Mesenchymal stem cell (in vitro differentiated cells and primary cell): Measurements from ENCODE around the gene TRAPPC6A.

Source experiments
- DNase-seq: peaks from one replicate; pipeline ENCODE4 v3.0.0-alpha.2; 2013
- H2AFZ ChIP-seq: one replicate; pipeline ENCODE4 v1.6.1; 2013; ENCODE audit warnings: low read depth, mild to moderate bottlenecking, control low read depth, inconsistent platforms, low read length, moderate library complexity
- H2AK5ac ChIP-seq: 2 replicates; pipeline ENCODE4 v1.6.1; 2013; ENCODE audit warnings: low read length, moderate library complexity, mild to moderate bottlenecking, inconsistent platforms; ENCODE audit not compliant: severe bottlenecking
- H2BK120ac ChIP-seq: one replicate; pipeline ENCODE4 v1.6.1; 2013; ENCODE audit warnings: low read depth, mild to moderate bottlenecking, inconsistent platforms, low read length, moderate library complexity
- H2BK12ac ChIP-seq, 2 experiments: one replicate each; pipeline ENCODE4 v1.6.1; 2013; ENCODE audit warnings: inconsistent platforms in 2 of 2, low read length in 2 of 2, mild to moderate bottlenecking in 2 of 2, moderate library complexity in 2 of 2, control low read depth in 1 of 2
- H2BK15ac ChIP-seq: one replicate; pipeline ENCODE4 v1.6.1; 2013; ENCODE audit warnings: mild to moderate bottlenecking, low read depth, inconsistent platforms; ENCODE audit not compliant: poor library complexity, severe bottlenecking
- H2BK5ac ChIP-seq: 2 replicates; pipeline ENCODE4 v1.6.1; 2013; ENCODE audit warnings: low read depth, mild to moderate bottlenecking, low read length, control low read depth, inconsistent platforms; ENCODE audit not compliant: poor library complexity, severe bottlenecking
- H3K14ac ChIP-seq, 2 experiments: one replicate each; pipeline ENCODE4 v1.6.1; 2013; ENCODE audit warnings: inconsistent platforms in 2 of 2, low read length in 2 of 2, control low read depth in 1 of 2, mild to moderate bottlenecking in 1 of 2, moderate library complexity in 1 of 2
- H3K18ac ChIP-seq, 2 experiments: one replicate each; pipeline ENCODE4 v1.6.1; 2013; ENCODE audit warnings: inconsistent platforms in 2 of 2, low read length in 2 of 2, control low read depth in 1 of 2, low read depth in 1 of 2, mild to moderate bottlenecking in 1 of 2
- H3K23ac ChIP-seq, 2 experiments: one replicate each; pipeline ENCODE4 v1.6.1; 2013; ENCODE audit warnings: inconsistent platforms in 2 of 2, low read length in 2 of 2, mild to moderate bottlenecking in 2 of 2, moderate library complexity in 2 of 2, control low read depth in 1 of 2
- H3K27ac ChIP-seq: 2 replicates; pipeline ENCODE4 v1.5.1; 2013; ENCODE audit warnings: mild to moderate bottlenecking, moderate library complexity, low read length, control low read depth, inconsistent platforms; ENCODE audit not compliant: poor library complexity, severe bottlenecking
- H3K27me3 ChIP-seq, 2 experiments: 2 replicates each; pipeline versions ENCODE4 v1.6.1 to v1.7.0; 2013; ENCODE audit warnings: low read length in 2 of 2, mild to moderate bottlenecking in 2 of 2, moderate library complexity in 2 of 2, control low read depth in 1 of 2, inconsistent platforms in 1 of 2; ENCODE audit not compliant: control insufficient read depth in 1 of 2, insufficient read depth in 1 of 2
- H3K36me3 ChIP-seq, 2 experiments: 2 replicates each; pipeline versions ENCODE4 v1.6.1 to v1.7.0; 2013; ENCODE audit warnings: low read length in 2 of 2, control low read depth in 1 of 2, inconsistent platforms in 1 of 2, low read depth in 1 of 2, mild to moderate bottlenecking in 1 of 2; ENCODE audit not compliant: insufficient read depth in 2 of 2, control insufficient read depth in 1 of 2
- H3K4ac ChIP-seq, 2 experiments: one replicate each; pipeline ENCODE4 v1.6.1; 2013; ENCODE audit warnings: inconsistent platforms in 2 of 2, low read length in 2 of 2, mild to moderate bottlenecking in 2 of 2, moderate library complexity in 2 of 2, control low read depth in 1 of 2, low read depth in 1 of 2
- H3K4me1 ChIP-seq: 2 replicates; pipeline ENCODE4 v1.6.1; 2013; ENCODE audit warnings: low read depth, low read length, control low read depth; ENCODE audit not compliant: control insufficient read depth, insufficient read depth
- H3K4me2 ChIP-seq: 2 replicates; pipeline ENCODE4 v1.6.1; 2013; ENCODE audit warnings: low read length, mild to moderate bottlenecking, inconsistent platforms; ENCODE audit not compliant: poor library complexity, severe bottlenecking
- H3K4me3 ChIP-seq, 2 experiments: 2 replicates each; pipeline versions ENCODE4 v1.5.1 to v1.7.0; 2013; ENCODE audit warnings: low read length in 2 of 2, mild to moderate bottlenecking in 2 of 2, control low read depth in 1 of 2, low read depth in 1 of 2; ENCODE audit not compliant: insufficient read depth in 1 of 2
- H3K79me1 ChIP-seq: replicated peaks from 2 replicates; pipeline ENCODE4 v1.6.1; 2013; ENCODE audit warnings: mild to moderate bottlenecking, control low read depth, low read length, inconsistent platforms; ENCODE audit not compliant: poor library complexity, severe bottlenecking
- H3K9ac ChIP-seq: 2 replicates; pipeline ENCODE4 v1.7.0; 2013; ENCODE audit warnings: mild to moderate bottlenecking, low read length, moderate library complexity
- H3K9me3 ChIP-seq: 2 replicates; pipeline ENCODE4 v1.7.0; 2013; ENCODE audit warnings: mild to moderate bottlenecking, low read length; ENCODE audit not compliant: control insufficient read depth
- H4K8ac ChIP-seq: one replicate; pipeline ENCODE4 v1.6.1; 2013; ENCODE audit warnings: inconsistent platforms, mild to moderate bottlenecking, low read length, moderate library complexity
- H4K91ac ChIP-seq: one replicate; pipeline ENCODE4 v1.6.1; 2013; ENCODE audit warnings: mild to moderate bottlenecking, low read length, inconsistent platforms
- WGBS: methylation state at CpG from one replicate; pipeline ENCODE4 v1.1.7; 2013; ENCODE audit warnings: mixed read lengths; 5-methylcytosine and 5-hydroxymethylcytosine counted together

TRAPPC6A gene

GRCh38 chr19:45206328-45206727 is 28.3 kb upstream of the TRAPPC6A start:
- H3K4ac ChIP-seq = no peak overlapping the region
- no peak overlapping the region for H3K4me3 ChIP-seq
- H3K79me1 ChIP-seq = no peaks in the 10 kb centered on the region
- no peak overlapping the region for H3K4me2 ChIP-seq
- H3K23ac ChIP-seq = no peak overlapping the region
- no peak overlapping the region for H4K91ac ChIP-seq
- H3K9me3 ChIP-seq = no peaks in the 10 kb centered on the region
- no peak overlapping the region for H3K9ac ChIP-seq
- no peaks in the 10 kb centered on the region for H3K36me3 ChIP-seq
- no peak overlapping the region for H2BK5ac ChIP-seq
- no peak overlapping the region for H2AFZ ChIP-seq
- H3K14ac ChIP-seq = no peak overlapping the region
- no peak overlapping the region for H2BK15ac ChIP-seq
- no peak overlapping the region for H3K27ac ChIP-seq
- H3K4me1 ChIP-seq = no peaks in the 10 kb centered on the region
- WGBS = 83% methylated on average over 1 of the region's 3 CpGs
- no peak overlapping the region for H4K8ac ChIP-seq
- no peak overlapping the region for H2BK12ac ChIP-seq
- peaks cover 0 to 5% of the 10 kb centered on the region in 2 experiments for H3K27me3 ChIP-seq
- no peak overlapping the region for H3K18ac ChIP-seq
- no peak overlapping the region for H2BK120ac ChIP-seq
- no peak overlapping the region for H2AK5ac ChIP-seq
- DNase-seq = no peak

GRCh38 chr19:45205810-45206209 is 27.8 kb upstream of the TRAPPC6A start:
- Histone ChIP-seq H3K14ac (no peak overlapping the region), H3K4ac (no peak overlapping the region), H4K91ac (no peak overlapping the region), H3K4me2 (no peak overlapping the region), H3K79me1 (no peaks in the 10 kb centered on the region), H3K4me1 (no peaks in the 10 kb centered on the region), H4K8ac (no peak overlapping the region), H2BK12ac (no peak overlapping the region), H2AFZ (no peak overlapping the region), H2BK15ac (no peak overlapping the region), H2AK5ac (no peak overlapping the region), H2BK120ac (no peak overlapping the region), H3K23ac (no peak overlapping the region), H3K36me3 (no peaks in the 10 kb centered on the region), H3K18ac (no peak overlapping the region), H3K9me3 (no peaks in the 10 kb centered on the region), H3K9ac (no peak overlapping the region), H3K27me3 (peaks cover 0 to 2% of the 10 kb centered on the region in 2 experiments), H3K27ac (no peak overlapping the region), H2BK5ac (no peak overlapping the region), H3K4me3 (no peak overlapping the region)
- WGBS = 75% methylated on average over 10 of the region's 12 CpGs
- no peak for DNase-seq

- WGBS = 87% methylated on average over 6 of the region's 6 CpGs
- Histone ChIP-seq H3K27me3 (no peaks in the 10 kb centered on the region), H3K4me2 (no peak overlapping the region), H3K9ac (no peak overlapping the region), H3K18ac (no peak overlapping the region), H3K23ac (no peak overlapping the region), H2BK15ac (no peak overlapping the region), H4K8ac (no peak overlapping the region), H2BK5ac (no peak overlapping the region), H2AK5ac (no peak overlapping the region), H3K79me1 (no peaks in the 10 kb centered on the region), H3K4me1 (no peaks in the 10 kb centered on the region), H4K91ac (no peak overlapping the region), H3K36me3 (no peaks in the 10 kb centered on the region), H2BK120ac (no peak overlapping the region), H3K9me3 (no peaks in the 10 kb centered on the region), H3K4me3 (no peak overlapping the region), H2BK12ac (no peak overlapping the region), H3K27ac (no peak overlapping the region), H3K4ac (no peak overlapping the region), H3K14ac (no peak overlapping the region), H2AFZ (no peak overlapping the region)
- no peak for DNase-seq
Observed at GRCh38 chr19:45202637-45203036, 24.6 kb upstream of the TRAPPC6A start.

- no peak overlapping the region for H4K8ac ChIP-seq
- H4K91ac ChIP-seq = no peak overlapping the region
- H3K4me1 ChIP-seq = no peaks in the 10 kb centered on the region
- no peaks in the 10 kb centered on the region for H3K9me3 ChIP-seq
- H2BK12ac ChIP-seq = no peak overlapping the region
- 50% methylated on average over 4 of the region's 4 CpGs for WGBS
- no peaks in the 10 kb centered on the region for H3K27me3 ChIP-seq
- no peak overlapping the region for H2BK15ac ChIP-seq
- no peak overlapping the region for H3K4me2 ChIP-seq
- no peak overlapping the region for H3K4me3 ChIP-seq
- no peak overlapping the region for H3K23ac ChIP-seq
- H2AFZ ChIP-seq = no peak overlapping the region
- no peak overlapping the region for H2BK5ac ChIP-seq
- H3K27ac ChIP-seq = no peak overlapping the region
- H3K18ac ChIP-seq = no peak overlapping the region
- no peaks in the 10 kb centered on the region for H3K36me3 ChIP-seq
- H3K79me1 ChIP-seq = no peaks in the 10 kb centered on the region
- no peak overlapping the region for H2AK5ac ChIP-seq
- no peak overlapping the region for H3K14ac ChIP-seq
- peak; percentile 76 for DNase-seq
- H3K9ac ChIP-seq = no peak overlapping the region
- H2BK120ac ChIP-seq = no peak overlapping the region
- no peak overlapping the region for H3K4ac ChIP-seq
Observed at GRCh38 chr19:45200568-45200967, 22.5 kb upstream of the TRAPPC6A start.
